Adrenal gland (tissue), 12 donors: ENCODE results near the gene PPFIA1. TPM values are rescaled to one million over a fixed set of nuclear protein-coding genes. Genes with fewer than 3 reads are reported as not detected.

Experiments
- DNase-seq, 7 donors: peaks; one replicate each; pipeline ENCODE4 v3.0.0-alpha.2; 2019 to 2020
- H3K27ac ChIP-seq, 5 donors: fragments of 200-600 bp; sonication (generic) in 4 of 5; 1 replicate in 3 of 5; 2 replicates in 2 of 5; pipeline versions ENCODE4 v1.5.1 to v1.8.0; 2016 to 2020; ENCODE audit warnings: mild to moderate bottlenecking in 1 of 5
- H3K27me3 ChIP-seq: fragments of 200-600 bp; 2 replicates; pipeline ENCODE4 v1.8.0; 2021
- H3K36me3 ChIP-seq, 2 donors: fragments of 200-600 bp; replicated peaks in 1 of 2; 1 replicate in 1 of 2; 2 replicates in 1 of 2; pipeline versions ENCODE4 v1.5.1 to v1.8.0; 2018 to 2022
- H3K4me1 ChIP-seq, 2 donors: fragments of 200-600 bp; replicated peaks in 1 of 2; 1 replicate in 1 of 2; 2 replicates in 1 of 2; pipeline versions ENCODE4 v1.5.1 to v1.8.0; 2018 to 2021
- H3K4me3 ChIP-seq, 4 donors: fragments of 200-600 bp; sonication (generic) in 3 of 4; one replicate each; pipeline ENCODE4 v1.5.1; 2016 to 2018
- H3K9me3 ChIP-seq, 3 donors: fragments of 200-600 bp; sonication (generic) in 1 of 3; replicated peaks in 1 of 3; 1 replicate in 2 of 3; 2 replicates in 1 of 3; pipeline versions ENCODE4 v1.5.1 to v1.8.0; 2016 to 2021
- POLR2A ChIP-seq, 2 donors: fragments of 450-650 bp; IDR thresholded peaks; one replicate each; pipeline ENCODE4 v1.6.1; 2017; ENCODE audit warnings: antibody characterized with exemption in 2 of 2, mild to moderate bottlenecking in 2 of 2, moderate library complexity in 1 of 2
- WGBS, 4 donors: extraction: QIAGEN DNeasy Blood & Tissue Kit in 2 of 4; methylation state at CpG; one replicate each; pipeline versions ENCODE4 v1.1.5 to v1.1.7; 2013 to 2017; 5-methylcytosine and 5-hydroxymethylcytosine counted together
- intact Hi-C, 2 donors: fragments of 100-400 bp; cut with DNase I; formaldehyde crosslinking; loops; one replicate each; pipeline versions ENCODE4 v1.14.1 to v1.15.0; 2022 to 2023
- polyA plus RNA-seq, 3 donors: library from polyadenylated mRNA; stranded (reverse); fragments of 200-250 nt in 2 of 3; fragments of 350-450 nt in 1 of 3; fragmentation: Illumina TruSeq in 1 of 3; extraction: RNeasy Lipid Tissue Mini Kit (QIAGEN cat#74804) in 1 of 3; gene quantifications; one replicate each; pipeline ENCODE4 v1.2.3, GENCODE V29; 2013 to 2014
- total RNA-seq, 9 donors: library from RNA; depleted of rRNA in 4 of 9; stranded (reverse); fragments of >200 nt in 4 of 9; fragments of 120-200 nt in 1 of 9; fragmentation: NEBNext Ultra II Directional in 1 of 9; extraction: Animal tissue kit (Norgen Biotek cat#: 25700) in 1 of 9; gene quantifications; one replicate each; pipeline versions ENCODE4 v1.1.0 to v1.2.4, GENCODE V29; 2013 to 2023
- TF ChIP-seq, protein P1 (sequence below), 6 experiments: fragments of 450-650 bp in 4 of 6; fragments of 200-600 bp in 2 of 6; sonication (generic) in 1 of 6; IDR thresholded peaks; 1 replicate in 5 of 6; 2 replicates in 1 of 6; pipeline versions ENCODE4 v1.5.1 to v1.8.0; 2016 to 2021; ENCODE audit warnings: antibody characterized with exemption in 6 of 6, mild to moderate bottlenecking in 2 of 6, moderate library complexity in 1 of 6
- donor health status: healthy with polysubstance abuse.
- donor health status: Bipolar disorder and iron deficiency.
- donor health status: DM: yes; HTN: yes; CAD: no.
- donor health status: DM: no; HTN: no; CAD: no.
- donor health status: DM: no; HTN: no; CAD: no.
- donor health status: DM: yes; HTN: yes; CAD: no.

The PPFIA1 gene
- total and polyA plus RNA-seq, 12 donors: 25.8 to 58.6 (median 35.7) TPM

DNA sequence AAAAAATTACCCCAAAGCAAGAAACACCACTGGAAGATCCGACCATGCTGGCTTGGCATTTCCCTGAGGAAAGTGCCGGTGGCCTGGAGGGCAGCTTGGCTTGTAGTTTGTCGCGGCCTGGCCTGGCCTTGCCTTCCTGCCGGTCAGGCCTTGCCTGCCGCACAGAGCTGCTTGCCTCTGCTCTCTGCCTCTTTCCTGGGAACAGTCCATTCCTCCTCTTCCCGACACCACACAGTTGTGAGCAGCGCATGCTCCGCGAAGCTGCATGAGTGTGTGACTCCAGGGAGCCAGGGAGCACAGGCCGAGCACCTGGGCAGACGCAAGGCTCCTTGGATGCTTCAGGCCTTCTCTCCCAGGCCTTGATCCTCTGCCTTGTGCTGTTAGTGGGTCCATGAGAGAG lies 147.6 kb downstream of the PPFIA1 start:
- Histone ChIP-seq H3K9me3 (no peaks in the 10 kb centered on the region), H3K27me3 (no peaks in the 10 kb centered on the region), H3K36me3 (peaks cover 0 to 98% of the 10 kb centered on the region in 2 donors), H3K4me3 (no peak overlapping the region), H3K4me1 (peaks cover 0 to 4% of the 10 kb centered on the region in 2 donors), H3K27ac (no peak overlapping the region)
- intact Hi-C loops: no loop called here
- 86 to 93% (median 90%) methylated on average over 6 to 12 of the region's 12 CpGs for WGBS, 4 donors
- TF ChIP-seq POLR2A (IDR thresholded peaks at IDR 0.05): no peak
- TF ChIP-seq, protein P1, sequence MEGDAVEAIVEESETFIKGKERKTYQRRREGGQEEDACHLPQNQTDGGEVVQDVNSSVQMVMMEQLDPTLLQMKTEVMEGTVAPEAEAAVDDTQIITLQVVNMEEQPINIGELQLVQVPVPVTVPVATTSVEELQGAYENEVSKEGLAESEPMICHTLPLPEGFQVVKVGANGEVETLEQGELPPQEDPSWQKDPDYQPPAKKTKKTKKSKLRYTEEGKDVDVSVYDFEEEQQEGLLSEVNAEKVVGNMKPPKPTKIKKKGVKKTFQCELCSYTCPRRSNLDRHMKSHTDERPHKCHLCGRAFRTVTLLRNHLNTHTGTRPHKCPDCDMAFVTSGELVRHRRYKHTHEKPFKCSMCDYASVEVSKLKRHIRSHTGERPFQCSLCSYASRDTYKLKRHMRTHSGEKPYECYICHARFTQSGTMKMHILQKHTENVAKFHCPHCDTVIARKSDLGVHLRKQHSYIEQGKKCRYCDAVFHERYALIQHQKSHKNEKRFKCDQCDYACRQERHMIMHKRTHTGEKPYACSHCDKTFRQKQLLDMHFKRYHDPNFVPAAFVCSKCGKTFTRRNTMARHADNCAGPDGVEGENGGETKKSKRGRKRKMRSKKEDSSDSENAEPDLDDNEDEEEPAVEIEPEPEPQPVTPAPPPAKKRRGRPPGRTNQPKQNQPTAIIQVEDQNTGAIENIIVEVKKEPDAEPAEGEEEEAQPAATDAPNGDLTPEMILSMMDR (IDR thresholded peaks at IDR 0.05): no peak
- no peak for DNase-seq

DNA sequence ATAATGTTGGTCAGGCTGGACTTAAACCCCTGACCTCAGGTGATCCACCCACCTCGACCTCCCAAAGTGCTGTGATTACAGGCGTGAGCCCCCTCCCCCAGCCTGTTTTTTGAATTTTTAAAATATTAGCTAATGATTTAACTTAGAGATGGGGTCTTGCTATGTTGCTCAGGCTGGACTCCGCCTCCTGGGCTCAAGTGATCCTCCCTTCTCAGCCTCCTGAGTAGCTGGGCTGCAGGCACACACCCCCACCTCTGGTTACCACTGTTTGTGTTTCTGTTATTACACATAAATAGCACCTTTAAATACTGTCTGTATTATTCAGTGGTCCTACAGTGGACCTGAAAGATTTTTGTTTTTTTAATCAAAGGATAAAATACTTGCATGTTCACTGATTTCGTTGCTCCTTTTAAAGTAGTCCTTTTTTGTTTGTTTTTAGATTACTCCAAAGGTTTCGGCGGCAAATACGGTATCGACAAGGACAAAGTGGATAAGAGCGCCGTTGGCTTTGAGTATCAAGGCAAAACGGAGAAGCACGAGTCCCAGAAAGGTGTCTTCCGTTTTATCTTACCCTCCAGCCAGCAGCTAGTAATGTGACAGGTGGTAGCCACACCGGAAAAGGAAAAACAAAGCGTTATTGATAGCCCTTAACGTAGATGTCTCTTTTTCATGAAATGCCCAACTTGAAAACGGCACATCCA lies 149.0 kb downstream of the PPFIA1 start:
- TF ChIP-seq POLR2A (IDR thresholded peaks at IDR 0.05): no peak
- TF ChIP-seq, protein P1 (IDR thresholded peaks at IDR 0.05): no peak
- H3K27me3 ChIP-seq: no peaks in the 10 kb centered on the region
- H3K27ac ChIP-seq: no peak overlapping the region
- peaks cover 0 to 91% of the 10 kb centered on the region in 2 donors for H3K36me3 ChIP-seq
- no peak overlapping the region for H3K4me3 ChIP-seq
- no peaks in the 10 kb centered on the region for H3K4me1 ChIP-seq
- no peaks in the 10 kb centered on the region for H3K9me3 ChIP-seq
- 91 to 93% (median 92%) methylated on average over 17 of the region's 17 CpGs for WGBS, 4 donors
- DNase-seq: no peak
- intact Hi-C loops: no loop called here

DNA sequence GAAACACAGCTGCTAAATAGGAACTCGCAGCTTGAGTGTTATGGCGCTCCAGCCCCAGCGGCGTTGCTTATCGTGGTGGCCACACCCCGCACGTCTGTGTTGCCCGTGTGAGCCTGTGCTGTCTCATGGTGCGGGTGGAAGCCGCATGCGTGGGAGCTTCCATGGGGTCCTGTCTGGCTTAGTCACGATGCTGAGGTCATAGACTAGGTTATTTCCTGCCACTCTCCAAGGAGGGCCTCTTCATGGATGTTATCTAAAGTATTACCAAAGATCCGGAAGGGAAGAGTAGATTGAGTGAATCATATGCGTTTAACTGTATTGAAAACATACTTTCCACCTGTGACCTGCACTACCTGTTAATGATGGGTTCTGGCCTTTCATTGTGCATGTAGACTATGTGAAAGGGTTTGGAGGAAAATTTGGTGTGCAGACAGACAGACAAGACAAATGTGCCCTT lies 149.5 kb downstream of the PPFIA1 start:
- no peak for TF ChIP-seq POLR2A (IDR thresholded peaks at IDR 0.05)
- TF ChIP-seq, protein P1 (IDR thresholded peaks at IDR 0.05): no peak
- Histone ChIP-seq H3K9me3 (no peaks in the 10 kb centered on the region), H3K27ac (no peak overlapping the region), H3K27me3 (no peaks in the 10 kb centered on the region), H3K4me1 (no peaks in the 10 kb centered on the region), H3K36me3 (peaks cover 0 to 85% of the 10 kb centered on the region in 2 donors), H3K4me3 (no peak overlapping the region)
- WGBS, 4 donors: 86 to 92% (median 90%) methylated on average over 12 to 14 of the region's 14 CpGs
- intact Hi-C loops: no loop called here
- no peak for DNase-seq

DNA sequence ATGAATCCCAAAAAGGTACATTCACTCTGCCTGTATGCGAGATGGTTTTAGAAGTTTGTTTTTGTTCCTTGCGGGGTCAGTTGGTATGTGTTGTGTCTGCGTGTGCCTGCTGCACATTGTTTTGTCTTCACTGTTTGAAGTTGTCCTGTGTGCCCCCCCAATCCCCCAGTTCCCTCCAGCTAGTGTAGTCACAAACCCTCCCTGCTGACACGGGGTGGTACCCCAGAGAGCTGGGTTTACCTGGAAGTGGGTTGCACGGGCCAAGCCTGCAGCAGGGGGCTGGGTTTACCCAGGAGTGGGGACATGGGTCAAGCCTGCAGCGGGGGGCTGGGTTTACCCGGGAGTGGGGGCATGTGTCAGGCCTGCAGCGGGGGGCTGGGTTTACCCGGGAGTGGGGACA lies 150.0 kb downstream of the PPFIA1 start:
- Histone ChIP-seq H3K9me3 (no peaks in the 10 kb centered on the region), H3K36me3 (peaks cover 0 to 85% of the 10 kb centered on the region in 2 donors), H3K4me3 (no peak overlapping the region), H3K27ac (no peak overlapping the region), H3K4me1 (no peaks in the 10 kb centered on the region), H3K27me3 (no peaks in the 10 kb centered on the region)
- WGBS, 4 donors: 80 to 91% (median 86%) methylated on average over 5 to 9 of the region's 9 CpGs
- intact Hi-C loops: no loop called here
- no peak for DNase-seq
- TF ChIP-seq POLR2A (IDR thresholded peaks at IDR 0.05): no peak
- TF ChIP-seq, protein P1 (IDR thresholded peaks at IDR 0.05): no peak
